AG09309 (cell line): ENCODE results near the gene CHTOP.

ENCODE experiments used
- DNase-seq: peaks from one replicate; pipeline ENCODE4 v3.0.0-alpha.2; 2010; ENCODE audit warnings: low read depth
- H3K4me3 ChIP-seq: 2 replicates; pipeline ENCODE4 v1.5.1; 2011; ENCODE audit warnings: mild to moderate bottlenecking, low read depth, low read length, moderate library complexity; ENCODE audit not compliant: control insufficient read depth
- TF ChIP-seq, protein P1 (sequence below): IDR thresholded peaks from 2 replicates; pipeline ENCODE4 v1.5.1; 2011; ENCODE audit warnings: mild to moderate bottlenecking, low read depth, low read length, inconsistent platforms; ENCODE audit not compliant: insufficient read depth, control insufficient read depth; ENCODE audit errors: missing control alignments

Gene CHTOP

DNA sequence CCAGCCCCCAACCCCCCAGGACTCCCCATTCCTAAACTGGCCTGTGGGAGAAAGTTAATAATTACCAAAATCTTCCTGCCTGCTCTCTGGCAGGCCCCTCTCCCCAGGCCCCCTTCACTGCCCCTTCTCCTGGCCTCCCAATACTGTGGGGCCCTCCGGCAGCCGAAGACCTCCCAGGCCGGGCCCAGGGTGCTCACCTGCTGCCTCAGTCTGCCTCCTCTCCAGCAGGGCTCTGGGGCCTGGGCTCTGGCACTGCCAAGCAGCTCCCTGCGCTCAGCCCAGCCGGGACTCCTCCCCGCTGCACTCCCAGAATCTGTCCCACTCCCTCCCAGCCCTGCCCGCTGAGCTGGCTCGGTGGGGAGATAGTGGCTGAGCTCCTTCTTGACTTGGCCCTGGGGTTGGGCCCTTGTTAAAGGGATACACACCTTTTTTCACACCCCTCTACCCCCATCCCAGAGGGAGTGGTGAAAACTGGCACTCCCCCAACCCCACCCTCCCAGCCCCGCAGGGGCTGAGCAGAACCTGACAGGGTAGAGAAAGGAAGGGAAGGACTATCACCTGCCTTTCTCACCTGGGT is 21.0 kb upstream of the CHTOP start, which contains the start of gene S100A16:
TSS of gene S100A16 (minus strand) at position 383 of the 577 bp plus-strand sequence. CDS start 4,986 bp downstream, outside the sequence.
- TF ChIP-seq, protein P1, sequence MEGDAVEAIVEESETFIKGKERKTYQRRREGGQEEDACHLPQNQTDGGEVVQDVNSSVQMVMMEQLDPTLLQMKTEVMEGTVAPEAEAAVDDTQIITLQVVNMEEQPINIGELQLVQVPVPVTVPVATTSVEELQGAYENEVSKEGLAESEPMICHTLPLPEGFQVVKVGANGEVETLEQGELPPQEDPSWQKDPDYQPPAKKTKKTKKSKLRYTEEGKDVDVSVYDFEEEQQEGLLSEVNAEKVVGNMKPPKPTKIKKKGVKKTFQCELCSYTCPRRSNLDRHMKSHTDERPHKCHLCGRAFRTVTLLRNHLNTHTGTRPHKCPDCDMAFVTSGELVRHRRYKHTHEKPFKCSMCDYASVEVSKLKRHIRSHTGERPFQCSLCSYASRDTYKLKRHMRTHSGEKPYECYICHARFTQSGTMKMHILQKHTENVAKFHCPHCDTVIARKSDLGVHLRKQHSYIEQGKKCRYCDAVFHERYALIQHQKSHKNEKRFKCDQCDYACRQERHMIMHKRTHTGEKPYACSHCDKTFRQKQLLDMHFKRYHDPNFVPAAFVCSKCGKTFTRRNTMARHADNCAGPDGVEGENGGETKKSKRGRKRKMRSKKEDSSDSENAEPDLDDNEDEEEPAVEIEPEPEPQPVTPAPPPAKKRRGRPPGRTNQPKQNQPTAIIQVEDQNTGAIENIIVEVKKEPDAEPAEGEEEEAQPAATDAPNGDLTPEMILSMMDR = no peak
- peak within 1 kb of the TSS; percentile 69 for H3K4me3 ChIP-seq
- no peak for DNase-seq

DNA sequence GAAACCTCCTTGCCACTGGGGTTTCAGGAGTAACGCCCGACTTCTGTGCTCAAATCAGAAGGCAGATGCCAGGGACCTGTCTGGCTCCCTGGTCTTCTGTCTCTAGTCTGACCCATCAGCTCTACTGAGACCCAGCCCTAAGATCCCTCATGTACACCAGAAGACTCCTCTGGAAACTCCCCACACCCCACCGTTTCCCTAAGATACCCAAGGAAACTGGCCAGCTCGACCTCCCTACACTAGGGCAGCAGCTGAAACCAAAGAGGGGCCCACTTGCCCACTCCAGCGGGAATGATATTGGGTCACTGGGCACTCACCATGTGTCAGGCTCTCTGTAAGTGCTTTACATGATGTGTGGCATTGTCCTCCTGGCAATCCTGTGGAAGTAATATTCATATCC is 20.5 kb upstream of the CHTOP start:
- TF ChIP-seq, protein P1 = no peak
- no peak for DNase-seq
- H3K4me3 ChIP-seq = peak overlapping the region; percentile 69

DNA sequence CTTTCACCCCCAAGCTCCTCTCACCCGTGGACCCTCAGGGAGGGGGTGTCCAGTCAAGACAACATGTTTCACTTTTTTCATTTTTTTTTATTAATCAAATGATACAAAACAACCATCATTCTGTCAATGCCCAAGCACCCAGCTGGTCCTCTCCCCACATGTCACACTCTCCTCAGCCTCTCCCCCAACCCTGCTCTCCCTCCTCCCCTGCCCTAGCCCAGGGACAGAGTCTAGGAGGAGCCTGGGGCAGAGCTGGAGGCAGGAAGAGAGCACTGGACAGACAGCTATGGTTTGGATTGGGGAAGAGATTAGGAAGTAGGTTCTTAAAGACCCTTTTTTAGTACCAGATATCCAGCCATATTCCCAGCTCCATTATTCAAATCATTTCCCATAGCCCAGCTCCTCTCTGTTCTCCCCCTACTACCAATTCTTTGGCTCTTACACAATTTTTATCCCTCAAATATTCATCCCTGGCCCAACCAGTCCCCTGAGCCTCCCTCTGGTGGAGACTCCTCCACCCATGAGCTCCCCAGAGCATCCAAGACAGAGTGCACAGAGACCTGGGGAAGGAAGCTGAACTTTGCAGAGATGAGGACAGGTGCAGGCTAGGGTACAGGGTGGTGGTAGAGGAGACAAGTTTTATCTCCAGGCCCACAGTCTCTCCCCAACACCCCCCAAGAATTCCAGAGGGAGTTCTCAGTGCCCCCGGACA is 19.5 kb upstream of the CHTOP start:
- DNase-seq = no peak
- TF ChIP-seq, protein P1 = peak; percentile 33
- H3K4me3 ChIP-seq = no peak overlapping the region

DNA sequence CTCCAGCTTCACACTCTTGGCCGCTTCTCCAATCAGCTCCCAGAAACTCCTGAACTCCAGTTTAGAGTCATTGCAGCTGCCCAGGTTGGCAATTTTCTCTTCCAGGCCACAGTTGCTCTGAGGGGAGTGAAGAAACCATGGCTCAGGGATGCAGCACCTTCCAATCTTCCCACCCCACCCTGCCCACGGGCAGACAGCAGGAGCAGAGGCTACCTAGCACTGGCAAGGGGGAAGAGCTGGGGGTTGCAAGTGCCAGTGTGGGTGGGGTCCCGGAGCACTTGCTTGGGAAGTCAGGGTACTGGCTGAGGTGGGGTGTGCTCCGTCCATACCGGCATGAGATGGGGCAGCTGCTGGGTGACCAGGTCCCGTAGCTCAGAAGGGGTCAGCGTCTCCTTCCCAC is 19.0 kb upstream of the CHTOP start:
- no peak overlapping the region for H3K4me3 ChIP-seq
- no peak for DNase-seq
- TF ChIP-seq, protein P1 = no peak

DNA sequence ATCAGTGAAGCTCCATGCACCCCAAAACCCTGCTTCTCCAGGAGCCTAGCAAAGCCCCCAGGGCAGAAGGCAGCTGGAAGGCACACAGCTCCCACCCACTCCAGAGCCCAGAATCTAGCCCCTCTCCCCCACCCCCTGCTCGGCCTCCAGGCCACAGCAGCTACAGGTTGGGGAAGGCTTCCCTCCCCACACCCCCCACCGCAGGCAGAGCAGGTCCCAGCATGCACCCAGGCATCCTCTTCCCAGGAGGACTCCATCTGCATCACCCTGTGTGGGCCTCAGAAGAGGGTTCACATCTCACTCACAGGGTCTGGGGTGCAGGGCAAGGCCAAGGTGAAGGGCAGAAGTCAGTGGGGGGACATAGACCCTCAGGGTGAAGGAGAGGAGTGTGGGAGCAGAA is 18.5 kb upstream of the CHTOP start:
- TF ChIP-seq, protein P1 = no peak
- no peak overlapping the region for H3K4me3 ChIP-seq
- no peak for DNase-seq

DNA sequence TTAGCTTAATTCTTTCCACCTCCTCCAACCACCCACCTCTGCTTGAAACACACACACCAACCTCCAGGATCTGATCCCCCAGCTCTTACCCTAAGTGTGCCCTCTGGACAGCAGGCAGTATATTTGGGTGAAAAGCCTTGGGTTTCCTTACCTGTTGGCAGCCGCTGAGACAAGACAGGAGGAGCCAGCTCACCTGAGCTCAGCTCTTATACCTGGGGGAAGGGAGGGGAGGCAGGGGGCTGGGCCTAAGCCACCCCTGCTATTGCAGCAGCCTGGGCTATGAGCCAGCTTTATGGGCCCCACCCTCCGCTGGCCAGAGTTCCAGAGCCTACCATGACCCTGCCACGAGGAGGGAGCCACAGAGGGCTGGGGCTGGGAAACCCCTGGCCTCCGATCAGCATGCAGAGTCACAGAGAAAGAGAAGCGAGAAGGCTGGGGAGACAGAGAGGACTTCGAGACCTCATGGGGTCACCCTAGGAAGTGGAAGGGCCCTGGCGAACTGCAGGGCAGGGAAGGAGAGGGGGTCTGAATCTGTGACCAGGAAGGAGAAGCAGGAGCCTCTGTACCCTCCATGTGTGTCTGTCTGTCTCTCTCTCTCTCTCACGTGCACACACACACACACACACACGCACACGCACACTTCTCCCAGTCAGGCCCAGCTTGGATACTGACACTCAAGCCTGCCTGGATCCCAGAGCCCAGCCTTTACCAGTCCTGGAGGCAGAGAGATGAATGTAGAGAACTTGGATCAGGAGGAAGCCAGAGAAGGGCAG is 17.5 kb upstream of the CHTOP start, which contains the start of gene S100A14:
TSS of gene S100A14 (minus strand) at position 182 of the 773 bp plus-strand sequence. CDS start 467 bp downstream, outside the sequence.
- TF ChIP-seq, protein P1 = no peak
- H3K4me3 ChIP-seq = no peak within 1 kb of the TSS
- DNase-seq = no peak
